IPS DF 4.7 (cell line): ENCODE measurements around the gene CUL9.
A peak's percentile ranks its signal among the peaks of the same experiment; 100 is the strongest.

ENCODE experiments used
- DNase-seq: peaks from one replicate; pipeline ENCODE4 v3.0.0-alpha.2; 2013; ENCODE audit warnings: low spot score; ENCODE audit errors: extremely low read depth

CUL9 gene

GRCh38 chr6:43172104-43173007 is 9.6 kb upstream of the CUL9 start:
- no peak for DNase-seq

- no peak for DNase-seq
Observed at GRCh38 chr6:43173591-43174262, 8.3 kb upstream of the CUL9 start.

DNA sequence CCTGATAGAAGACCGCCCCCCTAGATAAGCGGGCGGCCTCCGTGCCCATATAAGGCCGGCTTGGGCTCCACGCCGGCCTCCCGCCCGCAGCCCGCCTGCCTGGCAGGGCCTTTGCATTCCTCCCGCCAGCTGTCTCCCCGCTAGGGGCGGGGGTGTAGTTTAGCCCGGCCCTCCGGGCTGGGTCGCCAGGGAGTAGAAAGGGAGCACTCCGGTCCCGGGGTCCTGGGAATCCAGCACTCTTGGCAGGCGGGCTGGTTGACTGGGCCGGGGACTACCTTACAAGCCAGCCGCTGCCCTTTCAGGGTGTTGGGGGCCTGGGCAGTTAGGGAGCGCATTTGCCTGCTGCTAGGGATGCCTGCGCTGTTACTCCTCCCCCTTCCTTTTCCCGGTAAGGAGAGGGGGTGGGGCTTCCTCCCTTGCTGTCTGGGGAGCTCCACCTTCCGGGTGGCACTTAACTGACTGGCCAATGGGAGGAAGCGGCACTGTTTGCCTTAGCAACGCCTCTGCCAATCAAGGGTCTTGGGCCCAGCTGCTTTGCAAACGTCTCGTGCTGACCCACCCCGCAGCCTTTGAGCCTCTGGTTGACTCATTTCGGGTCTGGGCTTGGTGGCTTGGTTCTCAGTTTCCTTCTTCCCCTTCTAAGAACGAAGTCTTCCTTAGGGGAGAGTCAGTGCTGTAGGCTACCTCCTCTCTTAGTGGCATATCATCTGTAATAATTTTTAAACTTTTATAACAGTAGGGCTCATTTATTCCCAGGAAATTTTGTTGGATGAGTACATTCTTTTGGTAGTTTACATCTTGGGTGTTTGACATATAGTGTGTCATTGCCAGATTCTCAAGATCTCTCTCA is 7.5 kb upstream of the CUL9 start:
- peak; percentile 95 for DNase-seq

DNA sequence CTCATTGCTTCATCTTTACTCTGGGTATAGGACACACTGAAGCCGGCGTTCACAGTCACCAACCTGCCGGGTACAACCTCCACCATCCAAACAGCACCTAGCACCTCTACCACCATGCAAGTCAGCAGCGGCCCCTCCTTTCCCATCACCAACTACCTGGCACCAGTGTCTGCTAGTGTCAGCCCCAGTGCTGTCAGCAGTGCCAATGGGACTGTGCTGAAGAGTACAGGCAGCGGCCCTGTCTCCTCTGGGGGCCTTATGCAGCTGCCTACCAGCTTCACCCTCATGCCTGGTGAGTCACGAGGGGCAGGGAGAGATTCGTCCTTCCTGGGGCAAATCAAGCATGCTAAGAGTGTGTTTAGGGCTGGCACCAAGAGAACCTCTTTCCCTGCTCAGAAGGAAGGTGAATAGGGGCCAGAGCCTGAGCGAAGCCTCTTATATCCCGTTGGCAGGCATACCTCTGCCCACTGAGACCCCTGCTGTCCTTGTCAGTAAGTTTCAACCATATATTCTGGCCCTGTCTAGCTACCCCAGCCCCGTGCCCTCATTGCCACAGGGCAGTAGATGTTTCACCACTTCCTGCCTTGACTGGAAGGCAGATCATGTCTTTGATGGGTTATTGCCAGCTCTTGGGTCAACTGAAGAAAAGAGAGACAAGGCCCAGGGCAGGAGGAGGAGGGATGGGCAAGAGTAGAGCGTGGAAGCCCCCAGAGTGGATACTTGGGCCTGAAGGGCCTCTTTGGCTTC is 6.1 kb upstream of the CUL9 start:
- no peak for DNase-seq

- no peak for DNase-seq
Observed at GRCh38 chr6:43176423-43176786, 5.6 kb upstream of the CUL9 start.

DNA sequence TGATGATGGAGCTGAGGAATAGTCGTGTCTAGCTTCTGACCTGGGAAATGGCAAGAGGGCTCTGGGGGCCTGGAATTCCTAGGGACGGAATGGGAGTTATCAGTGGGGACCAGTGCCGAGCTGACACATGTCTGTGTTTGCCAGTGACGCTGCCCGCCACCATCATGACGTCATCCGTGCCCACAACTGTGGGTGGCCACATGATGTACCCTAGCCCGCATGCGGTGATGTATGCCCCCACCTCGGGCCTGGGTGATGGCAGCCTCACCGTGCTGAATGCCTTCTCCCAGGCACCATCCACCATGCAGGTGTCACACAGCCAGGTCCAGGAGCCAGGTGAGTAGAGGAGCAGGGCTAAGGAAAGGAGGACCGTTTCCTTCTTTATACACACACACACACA is 3.8 kb upstream of the CUL9 start:
- DNase-seq, result no peak

- DNase-seq, result no peak
Observed at GRCh38 chr6:43178951-43179830, 2.8 kb upstream of the CUL9 start.

DNA sequence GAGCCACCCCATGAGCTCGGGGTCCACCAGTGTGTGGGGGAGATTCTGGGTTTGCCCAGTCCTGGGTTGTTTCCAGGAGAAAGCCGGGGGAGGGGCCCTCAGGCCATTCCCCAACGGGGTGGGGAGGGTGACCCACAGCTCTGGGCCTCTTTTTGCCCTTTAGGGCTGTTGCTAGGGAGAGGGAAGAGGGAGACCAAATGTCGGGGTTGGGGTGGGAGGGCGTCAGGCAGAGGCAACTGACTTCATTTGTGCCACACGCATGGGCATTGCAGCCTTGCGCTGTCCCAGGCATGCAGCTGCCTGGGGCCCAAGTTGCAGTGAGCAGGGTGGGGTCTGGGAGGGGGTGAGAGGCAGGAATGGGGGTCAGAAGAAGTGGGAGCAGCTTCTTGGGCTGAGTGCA is 1.9 kb upstream of the CUL9 start:
- no peak for DNase-seq

DNA sequence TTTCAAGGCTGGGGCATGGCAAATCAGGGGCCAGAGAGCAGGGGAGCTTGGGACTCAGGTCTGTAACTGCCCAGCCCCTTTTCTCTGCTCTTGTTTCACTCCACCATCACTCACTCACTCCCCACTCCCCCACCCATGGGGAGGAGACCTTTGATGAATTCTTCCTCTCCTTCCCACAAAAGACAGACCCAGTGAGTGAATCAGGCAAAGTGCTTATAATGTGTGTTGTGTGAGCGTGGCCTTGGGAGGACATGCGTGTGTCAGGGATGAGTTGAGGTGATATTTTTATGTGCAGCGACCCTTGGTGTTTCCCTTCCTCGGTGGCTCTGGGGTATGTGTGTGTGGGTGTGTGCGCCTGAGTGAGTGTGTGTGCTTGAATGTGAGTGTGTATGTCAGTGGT is 1.0 kb upstream of the CUL9 start:
- DNase-seq, result no peak

- no peak for DNase-seq
Observed at GRCh38 chr6:43181621-43181941, 415 bp upstream of the CUL9 start.

DNA sequence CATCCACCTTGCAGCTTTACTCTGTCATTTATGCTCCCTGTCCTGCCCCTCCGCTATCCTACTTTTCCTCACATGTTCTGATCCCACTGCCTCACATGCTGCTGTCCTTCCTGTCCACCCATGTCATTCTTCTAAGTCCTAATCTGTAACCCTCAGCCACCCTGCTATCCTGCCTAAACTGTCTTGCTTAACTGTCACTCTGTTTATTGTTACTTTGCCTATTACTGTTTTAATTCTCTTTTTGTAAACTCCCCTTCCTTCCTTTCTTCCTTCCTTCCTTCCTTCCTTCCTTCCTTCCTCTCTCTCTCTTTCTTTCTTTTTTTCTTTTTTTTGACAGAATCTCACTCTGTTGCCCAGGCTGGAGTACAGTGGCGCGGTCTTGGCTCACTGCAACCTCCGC is 1.4 kb downstream of the CUL9 start:
- DNase-seq, result no peak

GRCh38 chr6:43184268-43184985 is 2.4 kb downstream of the CUL9 start:
- no peak for DNase-seq

DNA sequence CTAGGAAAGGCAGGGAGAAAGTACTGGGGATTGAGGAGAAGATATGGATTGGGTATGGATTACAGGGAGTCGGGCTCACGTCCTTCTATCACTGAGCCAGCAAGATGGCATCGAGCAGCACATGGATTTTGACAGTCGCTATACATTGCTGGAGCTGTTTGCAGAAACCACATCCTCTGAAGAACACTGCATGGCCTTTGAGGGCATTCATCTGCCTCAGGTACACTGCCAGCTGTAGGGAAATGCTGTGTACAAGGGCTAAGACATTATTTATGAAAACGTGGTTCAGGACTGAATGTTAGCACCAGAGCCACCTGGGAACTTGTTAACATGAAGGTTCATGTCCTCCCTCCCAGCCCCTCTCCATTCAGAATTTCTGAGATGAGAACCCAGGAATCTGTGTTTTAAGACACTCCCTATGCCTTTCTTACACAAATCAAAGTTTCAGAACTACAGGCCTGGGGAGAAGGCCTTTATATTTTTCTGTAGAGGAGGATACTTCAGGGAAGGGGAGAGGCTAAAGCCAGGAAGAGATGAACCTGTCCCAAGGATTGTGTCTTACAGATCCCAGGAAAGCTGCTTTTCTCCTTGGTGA is 3.5 kb downstream of the CUL9 start:
- no peak for DNase-seq

- no peak for DNase-seq
Observed at GRCh38 chr6:43186019-43186418, 4.0 kb downstream of the CUL9 start.

DNA sequence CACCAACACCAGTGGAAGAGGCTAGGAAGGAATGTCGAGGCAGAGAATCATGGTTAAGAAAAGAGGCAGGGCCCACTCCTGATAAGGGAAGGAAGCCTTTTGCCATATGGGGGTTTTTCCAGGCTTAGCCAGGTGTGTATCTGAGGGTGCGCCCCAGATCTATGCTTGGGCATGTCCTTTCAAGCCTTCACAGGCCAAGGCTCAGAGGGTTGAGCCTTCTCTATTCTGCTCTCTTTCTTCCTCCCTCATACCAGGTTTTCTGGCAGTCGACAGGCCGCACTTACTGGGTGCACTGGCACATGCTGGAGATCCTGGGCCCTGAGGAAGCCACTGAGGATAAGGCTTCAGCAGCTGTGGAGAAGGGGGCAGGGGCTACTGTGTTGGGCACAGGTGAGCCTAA is 4.7 kb downstream of the CUL9 start:
- DNase-seq, result no peak

DNA sequence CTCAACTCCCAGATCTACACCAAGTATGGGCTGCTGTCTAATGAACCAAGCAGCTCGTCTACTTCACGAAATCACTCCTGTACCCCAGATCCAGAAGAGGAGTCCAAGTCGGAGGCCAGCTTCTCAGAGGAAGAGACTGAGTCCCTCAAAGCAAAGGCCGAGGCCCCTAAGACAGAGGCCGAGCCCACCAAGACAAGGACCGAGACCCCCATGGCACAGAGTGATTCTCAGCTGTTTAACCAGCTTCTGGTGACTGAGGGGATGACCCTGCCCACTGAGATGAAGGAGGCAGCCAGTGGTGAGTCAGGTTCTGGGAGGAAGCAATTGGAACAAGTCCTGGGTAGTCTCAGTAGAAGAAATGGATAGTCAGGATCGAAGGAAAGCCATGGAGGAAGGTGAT is 5.8 kb downstream of the CUL9 start:
- DNase-seq, result no peak

DNA sequence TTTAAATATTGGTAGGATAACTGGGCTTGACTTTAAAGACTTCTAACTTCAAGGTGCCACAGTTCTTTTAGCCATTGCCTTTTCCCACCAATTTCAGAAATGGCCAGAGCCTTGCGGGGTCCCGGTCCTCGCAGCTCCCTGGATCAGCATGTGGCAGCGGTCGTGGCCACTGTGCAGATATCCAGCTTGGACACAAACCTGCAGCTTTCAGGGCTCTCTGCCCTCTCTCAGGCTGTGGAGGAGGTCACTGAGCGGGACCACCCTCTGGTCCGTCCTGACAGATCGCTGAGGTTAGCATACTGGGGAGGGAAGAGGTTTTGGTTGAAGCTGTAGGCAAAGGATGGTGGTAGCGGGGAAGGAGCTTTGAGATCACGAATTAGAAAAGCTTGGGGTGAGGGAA is 6.4 kb downstream of the CUL9 start:
- no peak for DNase-seq

GRCh38 chr6:43189776-43190304 is 7.8 kb downstream of the CUL9 start:
- DNase-seq, result no peak

DNA sequence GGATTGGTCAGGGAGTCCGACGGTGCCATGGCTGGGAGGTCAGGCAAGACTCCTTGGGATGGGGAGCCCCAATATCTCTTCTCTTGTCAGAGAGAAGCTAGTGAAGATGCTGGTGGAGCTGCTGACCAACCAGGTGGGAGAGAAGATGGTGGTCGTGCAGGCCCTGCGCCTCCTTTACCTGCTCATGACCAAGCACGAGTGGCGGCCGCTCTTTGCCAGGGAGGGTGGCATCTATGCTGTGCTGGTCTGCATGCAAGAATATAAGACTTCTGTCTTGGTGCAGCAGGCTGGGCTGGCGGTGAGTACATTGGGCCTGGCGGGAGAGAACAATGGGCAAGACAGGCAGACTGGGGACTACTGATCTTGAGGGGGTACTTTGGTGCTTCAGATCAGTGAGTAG is 10.9 kb downstream of the CUL9 start:
- no peak for DNase-seq
